IMR-90 (cell line): ENCODE results near the gene ARFIP1. TPM values are rescaled to one million over a fixed set of nuclear protein-coding genes. Genes with fewer than 3 reads are reported as not detected.
"Not testable (repeated sequence)": the region's sequence is repeated elsewhere in the genome, so short reads cannot be mapped to it uniquely, and the experiment has no call there.

Experiments
- ATAC-seq: fragments of 200-7000 bp; cut with Tn5 transposase; 2 replicates; pipeline ENCODE4 v1.9.1; 2020; ENCODE audit warnings: low read depth, mild to moderate bottlenecking, moderate library complexity
- BruUV-seq: library from RNA; stranded (reverse); fragments of 400-500 nt; replicated peaks from 2 replicates; lab custom pipeline; 2021; lab: Mats Ljungman, UMichigan
- CTCF ChIA-PET: fragments of 300-600 bp; formaldehyde crosslinking; extraction: SDS; loops from one replicate; lab custom pipeline; 2021; ENCODE audit warnings: antibody characterized with exemption; lab: Yijun Ruan, JAX
- POLR2A ChIA-PET: fragments of 300-600 bp; sonication (Branson Sonifier 250); formaldehyde crosslinking; loops from one replicate; lab custom pipeline; 2022; ENCODE audit warnings: antibody characterized with exemption; ENCODE audit not compliant: unreplicated experiment; lab: Charles Lee
- DNase-seq: peaks from one replicate; pipeline ENCODE4 v3.0.0; 2013
- H2AFZ ChIP-seq: replicated peaks from 2 replicates; pipeline ENCODE3; 2013; ENCODE audit warnings: low read length, mild to moderate bottlenecking; ENCODE audit not compliant: poor library complexity
- H2AK5ac ChIP-seq: 2 replicates; pipeline ENCODE4 v1.6.1; 2013; ENCODE audit warnings: low read depth, low read length, inconsistent platforms
- H2AK9ac ChIP-seq: replicated peaks from 2 replicates; pipeline ENCODE3; 2013; ENCODE audit warnings: mild to moderate bottlenecking, low read depth, low read length, moderate library complexity; ENCODE audit not compliant: poor library complexity
- H2BK120ac ChIP-seq: 2 replicates; pipeline ENCODE4 v1.6.1; 2013; ENCODE audit warnings: low read depth, low read length, inconsistent platforms
- H2BK15ac ChIP-seq: 3 replicates; pipeline ENCODE4 v1.6.1; 2013; ENCODE audit warnings: low read depth, low read length, inconsistent platforms
- H2BK20ac ChIP-seq: 2 replicates; pipeline ENCODE4 v1.6.1; 2013; ENCODE audit warnings: low read depth, mild to moderate bottlenecking, inconsistent platforms, low read length, moderate library complexity
- H2BK5ac ChIP-seq: 2 replicates; pipeline ENCODE4 v1.6.1; 2013; ENCODE audit warnings: mild to moderate bottlenecking, low read depth, low read length, inconsistent platforms; ENCODE audit not compliant: poor library complexity, severe bottlenecking
- H3K14ac ChIP-seq: replicated peaks from 2 replicates; pipeline ENCODE4 v1.6.1; 2013; ENCODE audit warnings: low read depth, low read length, inconsistent platforms
- H3K18ac ChIP-seq: 2 replicates; pipeline ENCODE4 v1.6.1; 2013; ENCODE audit warnings: low read depth, low read length, control low read depth
- H3K23ac ChIP-seq: 2 replicates; pipeline ENCODE4 v1.6.1; 2013; ENCODE audit warnings: low read depth, low read length, inconsistent platforms
- H3K27ac ChIP-seq: 2 replicates; pipeline ENCODE4 v1.5.1; 2013; ENCODE audit warnings: mild to moderate bottlenecking, control low read depth, low read length; ENCODE audit not compliant: insufficient read depth
- H3K27me3 ChIP-seq: 2 replicates; pipeline ENCODE4 v1.6.1; 2013; ENCODE audit warnings: low read length; ENCODE audit not compliant: control insufficient read depth, insufficient read depth
- H3K36me3 ChIP-seq: 2 replicates; pipeline ENCODE4 v1.6.1; 2013; ENCODE audit warnings: low read length, mixed read lengths; ENCODE audit not compliant: control insufficient read depth, insufficient read depth
- H3K4ac ChIP-seq: 2 replicates; pipeline ENCODE4 v1.6.1; 2013; ENCODE audit warnings: low read depth, low read length, inconsistent platforms
- H3K4me1 ChIP-seq: 2 replicates; pipeline ENCODE4 v1.6.1; 2013; ENCODE audit warnings: low read length, mixed read lengths; ENCODE audit not compliant: control insufficient read depth, insufficient read depth
- H3K4me2 ChIP-seq: 2 replicates; pipeline ENCODE4 v1.6.1; 2013; ENCODE audit warnings: low read depth, mild to moderate bottlenecking, control low read depth, low read length, moderate library complexity
- H3K4me3 ChIP-seq: 2 replicates; pipeline ENCODE4 v1.5.1; 2013; ENCODE audit warnings: low read depth, mild to moderate bottlenecking, control low read depth, low read length, moderate library complexity; ENCODE audit not compliant: insufficient read depth
- H3K56ac ChIP-seq: 2 replicates; pipeline ENCODE4 v1.6.1; 2013; ENCODE audit warnings: low read length, inconsistent platforms; ENCODE audit not compliant: insufficient read depth; ENCODE audit errors: extremely low read depth
- H3K79me1 ChIP-seq, 2 experiments: 2 replicates each; pipeline ENCODE4 v1.6.1; 2013; ENCODE audit warnings: low read length in 2 of 2, inconsistent platforms in 1 of 2, low read depth in 1 of 2
- H3K9ac ChIP-seq: 2 replicates; pipeline ENCODE4 v1.6.1; 2013; ENCODE audit warnings: low read depth, low read length, control low read depth
- H3K9me1 ChIP-seq: 2 replicates; pipeline ENCODE4 v1.6.1; 2013; ENCODE audit warnings: low read length, inconsistent platforms; ENCODE audit not compliant: insufficient read depth
- H3K9me3 ChIP-seq: 2 replicates; pipeline ENCODE4 v1.6.1; 2013; ENCODE audit warnings: low read length; ENCODE audit not compliant: control insufficient read depth, insufficient read depth
- H4K20me1 ChIP-seq: 2 replicates; pipeline ENCODE4 v1.6.1; 2013; ENCODE audit warnings: low read length, inconsistent platforms; ENCODE audit not compliant: insufficient read depth
- H4K5ac ChIP-seq: 2 replicates; pipeline ENCODE4 v1.6.1; 2013; ENCODE audit warnings: mild to moderate bottlenecking, low read depth, low read length, control low read depth
- H4K8ac ChIP-seq, 2 experiments: 2 replicates each; pipeline ENCODE4 v1.6.1; 2013; ENCODE audit warnings: low read depth in 2 of 2, low read length in 2 of 2, control low read depth in 1 of 2, inconsistent platforms in 1 of 2
- H4K91ac ChIP-seq: 2 replicates; pipeline ENCODE4 v1.6.1; 2013; ENCODE audit warnings: low read depth, low read length, inconsistent platforms; ENCODE audit not compliant: insufficient read depth
- WGBS, 2 experiments: methylation state at CpG; one replicate each; pipeline versions ENCODE4 v1.1.5 to v1.1.7; 2013; ENCODE audit warnings: missing lambda C conversion rate in 2 of 2; ENCODE audit not compliant: insufficient read length in 1 of 2; ENCODE audit errors: extremely low coverage in 2 of 2; 5-methylcytosine and 5-hydroxymethylcytosine counted together
- dilution Hi-C: fragments of 300-500 bp; cut with HindIII; formaldehyde crosslinking; loops from one replicate; pipeline ENCODE4 v1.14.3; 2018; ENCODE audit warnings: low sequenced_read_pairs; ENCODE audit not compliant: unreplicated experiment
- in situ Hi-C: fragments of 300-500 bp; cut with MboI; formaldehyde crosslinking; loops from 3 replicates; pipeline ENCODE4 v1.14.3; 2019; ENCODE audit warnings: low sequenced_read_pairs, inconsistent platforms, mixed read lengths
- intact Hi-C: fragments of 100-400 bp; cut with micrococcal nuclease; formaldehyde crosslinking; loops from 2 replicates; pipeline ENCODE4 v1.10.0; 2022
- polyA plus RNA-seq, 3 experiments: library from polyadenylated mRNA; depleted of rRNA; stranded (reverse); fragments of >200 nt; gene quantifications; 2 replicates each; pipeline ENCODE4 v1.2.3, GENCODE V29; 2012; ENCODE audit warnings: low replicate concordance in 1 of 3
- total RNA-seq: library from RNA; depleted of rRNA; stranded (reverse); fragments of >200 nt; gene quantifications from 2 replicates; pipeline ENCODE4 v1.2.3, GENCODE V29; 2012

Gene ARFIP1
- total and polyA plus RNA-seq, 2 of the 4 experiments (the other 2 are of a cell fraction) = 12.7 to 30.5 TPM

DNA sequence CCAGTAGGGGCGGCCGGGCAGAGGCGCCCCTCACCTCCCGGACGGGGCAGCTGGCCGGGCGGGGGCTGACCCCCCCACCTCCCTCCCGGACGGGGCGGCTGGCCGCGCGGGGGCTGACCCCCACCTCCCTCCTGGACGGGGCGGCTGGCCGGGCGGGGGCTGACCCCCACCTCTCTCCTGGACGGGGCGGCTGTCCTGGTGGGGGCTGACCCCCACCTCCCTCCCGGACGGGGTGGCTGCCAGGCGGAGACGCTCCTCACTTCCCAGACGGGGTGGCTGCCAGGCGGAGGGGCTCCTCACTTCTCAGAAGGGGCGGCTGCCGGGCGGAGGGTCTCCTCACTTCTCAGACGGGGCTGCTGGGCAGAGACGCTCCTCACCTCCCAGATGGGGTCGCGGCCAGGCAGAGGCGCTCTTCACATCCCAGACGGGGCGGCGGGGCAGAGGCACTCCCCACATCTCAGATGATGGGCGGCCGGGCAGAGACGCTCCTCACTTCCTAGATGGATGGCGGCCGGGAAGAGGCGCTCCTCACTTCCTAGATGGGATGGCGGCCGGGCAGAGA, 86.8 kb downstream of the ARFIP1 start:
- H3K4me3 ChIP-seq, ATAC-seq, H3K27me3 ChIP-seq, H2BK120ac ChIP-seq, POLR2A ChIA-PET, H3K14ac ChIP-seq, dilution Hi-C loops, H3K9me3 ChIP-seq, BruUV-seq, H3K27ac ChIP-seq, H2BK15ac ChIP-seq, H3K4ac ChIP-seq, H3K79me1 ChIP-seq, H2BK5ac ChIP-seq, CTCF ChIA-PET, H4K8ac ChIP-seq, intact Hi-C loops, H3K9me1 ChIP-seq, H3K36me3 ChIP-seq, H2AFZ ChIP-seq, in situ Hi-C loops, H4K5ac ChIP-seq, H3K56ac ChIP-seq, H3K18ac ChIP-seq, H2BK20ac ChIP-seq, H2AK9ac ChIP-seq, DNase-seq, H4K20me1 ChIP-seq, H3K4me1 ChIP-seq, H4K91ac ChIP-seq, H2AK5ac ChIP-seq, H3K4me2 ChIP-seq, H3K23ac ChIP-seq, H3K9ac ChIP-seq: not testable (repeated sequence)
- WGBS, 2 experiments = no CpG with 5 or more reads among the region's 44 CpGs
